Neuron (in vitro differentiated cells): ENCODE results near the gene NETO2.
"Not testable (repeated sequence)": the region's sequence is repeated elsewhere in the genome, so short reads cannot be mapped to it uniquely, and the experiment has no call there.

Source experiments
- H2AFZ ChIP-seq: one replicate; pipeline ENCODE4 v1.6.1; 2013; ENCODE audit warnings: low read depth, mild to moderate bottlenecking, inconsistent platforms, low read length, moderate library complexity
- H3K27me3 ChIP-seq: one replicate; pipeline ENCODE4 v1.6.1; 2013; ENCODE audit warnings: low read length; ENCODE audit not compliant: insufficient read depth
- H3K36me3 ChIP-seq: one replicate; pipeline ENCODE4 v1.6.1; 2013; ENCODE audit warnings: low read length; ENCODE audit not compliant: insufficient read depth
- H3K4me1 ChIP-seq: one replicate; pipeline ENCODE4 v1.6.1; 2013; ENCODE audit warnings: low read length; ENCODE audit not compliant: insufficient read depth
- H3K4me3 ChIP-seq: 2 replicates; pipeline ENCODE4 v1.5.1; 2013; ENCODE audit warnings: mild to moderate bottlenecking, low read length, moderate library complexity
- H3K9me3 ChIP-seq: one replicate; pipeline ENCODE4 v1.6.1; 2013; ENCODE audit warnings: low read length

NETO2 gene

DNA sequence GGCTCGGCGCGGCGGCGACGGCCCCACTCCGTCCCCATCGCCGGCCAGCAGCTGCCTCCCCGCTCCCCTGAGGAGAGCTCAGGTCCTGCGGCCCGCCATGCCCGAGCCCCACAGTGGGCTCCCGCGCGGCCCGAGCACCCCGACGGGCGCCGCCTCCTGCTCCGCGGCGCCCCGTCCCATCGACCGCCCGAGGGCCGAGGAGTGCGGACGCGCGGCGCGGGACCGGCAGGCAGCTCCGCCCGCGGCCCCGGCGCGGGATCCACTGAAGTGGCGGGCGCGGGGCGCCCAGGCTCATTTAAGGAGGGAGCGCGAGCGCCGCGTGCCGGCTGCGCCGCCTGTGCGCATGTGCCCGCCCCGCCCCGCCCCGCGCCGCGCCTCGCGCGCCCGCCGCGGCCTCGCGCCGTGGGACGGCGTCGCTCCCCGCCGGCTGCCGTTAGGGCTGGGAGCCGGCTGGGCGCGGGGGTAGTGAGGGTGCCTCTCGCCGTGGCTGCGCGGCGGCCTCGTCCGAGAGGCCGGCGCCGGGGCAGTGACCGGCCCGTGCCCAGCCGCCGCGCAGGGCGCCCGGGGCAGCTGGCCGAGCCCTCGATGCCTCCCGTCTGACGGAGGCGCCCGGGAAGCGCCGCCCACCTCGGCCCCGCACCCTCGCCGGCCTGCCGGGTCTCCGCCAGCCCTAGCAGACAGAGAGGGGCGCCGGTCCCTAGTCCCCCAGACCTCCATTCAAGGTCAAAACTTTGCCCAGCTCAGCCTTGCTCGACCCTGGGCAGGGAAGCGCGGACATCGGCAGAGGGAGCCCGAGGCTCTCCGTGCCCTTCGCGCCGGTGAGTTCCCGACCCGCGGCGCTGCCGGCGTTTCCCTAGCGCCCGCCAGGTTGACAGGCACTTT, at the start of gene NETO2:
NETO2 (minus strand) TSS at position 269 of the 882 bp plus-strand sequence. CDS start 333 bp downstream, outside the sequence.
- Histone ChIP-seq H3K27me3 (no peaks in the 10 kb centered on the region), H3K9me3 (no peaks in the 10 kb centered on the region), H2AFZ (peak within 1 kb of the TSS; percentile 64), H3K4me3 (peak within 1 kb of the TSS; percentile 62), H3K36me3 (no peaks in the 10 kb centered on the region), H3K4me1 (peaks cover 31% of the 10 kb centered on the region)

DNA sequence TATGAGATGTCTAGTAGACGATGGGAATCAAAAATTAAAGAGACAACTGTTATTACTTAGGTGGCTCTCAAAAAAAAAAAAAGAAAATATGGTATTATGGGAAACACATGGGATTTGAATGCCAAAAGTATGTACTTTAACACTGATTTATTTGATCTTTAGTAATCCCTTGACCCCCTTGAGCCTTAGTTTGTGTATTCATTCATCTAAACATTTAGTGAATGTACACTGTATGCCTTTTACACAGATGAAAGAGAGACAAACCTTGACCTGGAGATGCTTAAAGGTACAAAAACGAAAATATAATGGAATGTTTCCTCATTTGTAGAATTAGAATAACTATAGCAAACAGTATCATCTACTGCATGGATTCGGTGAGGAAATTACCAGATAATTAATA, 38.6 kb upstream of the NETO2 start:
- H3K9me3 ChIP-seq: no peaks in the 10 kb centered on the region

DNA sequence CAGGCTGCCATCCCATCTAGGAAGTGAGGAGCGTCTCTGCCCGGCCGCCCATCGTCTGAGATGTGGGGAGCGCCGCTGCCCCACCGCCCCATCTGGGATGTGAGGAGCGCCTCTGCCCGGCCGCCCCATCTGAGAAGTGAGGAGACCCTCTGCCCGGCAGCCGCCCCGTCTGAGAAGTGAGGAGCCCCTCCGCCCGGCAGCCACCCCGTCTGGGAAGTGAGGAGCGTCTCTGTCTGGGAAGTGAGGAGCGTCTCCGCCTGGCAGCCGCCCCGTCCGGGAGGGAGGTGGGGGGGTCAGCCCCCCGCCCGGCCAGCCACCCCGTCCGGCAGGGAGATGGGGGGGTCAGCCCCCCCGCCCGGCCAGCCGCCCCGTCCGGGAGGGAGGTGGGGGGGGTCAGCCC, 37.3 kb upstream of the NETO2 start:
- not testable (repeated sequence) for H2AFZ ChIP-seq, H3K36me3 ChIP-seq, H3K9me3 ChIP-seq, H3K4me3 ChIP-seq, H3K27me3 ChIP-seq, H3K4me1 ChIP-seq

More for the DNA sequence above, 38.6 kb upstream of the NETO2 start:
- no peaks in the 10 kb centered on the region for H3K4me1 ChIP-seq
- no peak overlapping the region for H3K4me3 ChIP-seq
- no peaks in the 10 kb centered on the region for H3K27me3 ChIP-seq
- H2AFZ ChIP-seq: no peak overlapping the region
- no peaks in the 10 kb centered on the region for H3K36me3 ChIP-seq

DNA sequence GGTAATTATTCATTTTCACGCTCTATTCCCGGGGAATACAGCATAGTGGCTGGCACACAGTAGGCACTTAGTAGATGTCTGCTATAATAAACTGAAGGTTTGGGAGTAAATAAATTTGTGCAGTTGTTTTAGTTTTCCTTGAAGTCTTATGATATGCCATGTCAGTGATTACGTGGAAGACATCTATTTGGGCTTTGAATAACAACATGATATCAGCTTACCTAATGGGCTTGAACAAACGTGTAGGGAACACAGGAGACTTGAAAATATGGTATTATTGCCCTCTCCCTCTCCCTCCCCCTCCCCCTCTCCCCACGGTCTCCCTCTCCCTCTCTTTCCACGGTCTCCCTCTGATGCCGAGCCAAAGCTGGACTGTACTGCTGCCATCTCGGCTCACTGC, 36.3 kb upstream of the NETO2 start:
- no peaks in the 10 kb centered on the region for H3K9me3 ChIP-seq
- no peaks in the 10 kb centered on the region for H3K27me3 ChIP-seq
- no peak overlapping the region for H3K4me3 ChIP-seq
- no peaks in the 10 kb centered on the region for H3K36me3 ChIP-seq
- no peaks in the 10 kb centered on the region for H3K4me1 ChIP-seq
- no peak overlapping the region for H2AFZ ChIP-seq

- H2AFZ ChIP-seq: no peak overlapping the region
- H3K36me3 ChIP-seq: no peaks in the 10 kb centered on the region
- H3K4me1 ChIP-seq: no peaks in the 10 kb centered on the region
- H3K9me3 ChIP-seq: no peaks in the 10 kb centered on the region
- H3K27me3 ChIP-seq: no peaks in the 10 kb centered on the region
- H3K4me3 ChIP-seq: no peak overlapping the region
These were observed 31.4 kb upstream of the NETO2 start for GRCh38 chr16:47175152-47175551.

- Histone ChIP-seq H2AFZ (no peak overlapping the region), H3K9me3 (peaks cover 1% of the 10 kb centered on the region), H3K36me3 (peaks cover 4% of the 10 kb centered on the region), H3K27me3 (no peaks in the 10 kb centered on the region), H3K4me1 (no peaks in the 10 kb centered on the region), H3K4me3 (no peak overlapping the region)
These were observed 19.1 kb upstream of the NETO2 start for GRCh38 chr16:47162670-47163420.

DNA sequence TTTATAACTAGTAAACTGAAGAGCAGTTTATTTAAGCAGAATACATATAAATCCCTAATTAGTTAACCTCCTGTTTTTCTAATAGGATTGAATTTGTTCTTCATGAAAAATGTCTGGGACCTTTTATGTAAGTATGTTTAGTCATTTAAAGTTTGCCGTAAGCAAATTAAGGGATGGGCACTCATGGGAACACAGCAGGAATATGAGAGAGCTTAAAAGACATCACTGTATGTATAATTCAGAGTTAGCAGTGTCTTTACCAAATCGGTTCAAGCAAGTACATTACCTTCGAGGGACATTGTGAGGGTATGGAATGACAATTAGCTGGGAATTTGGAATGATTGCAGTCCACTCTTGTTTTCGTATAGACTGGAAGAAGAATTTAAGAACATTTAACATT, 17.7 kb upstream of the NETO2 start:
- Histone ChIP-seq H3K27me3 (no peaks in the 10 kb centered on the region), H3K36me3 (peaks cover 4% of the 10 kb centered on the region)

GRCh38 chr16:47160422-47160821, 16.7 kb upstream of the NETO2 start:
- H2AFZ ChIP-seq: no peak overlapping the region
- H3K4me1 ChIP-seq: no peaks in the 10 kb centered on the region
- no peaks in the 10 kb centered on the region for H3K27me3 ChIP-seq
- H3K9me3 ChIP-seq: peaks cover 3% of the 10 kb centered on the region
- no peak overlapping the region for H3K4me3 ChIP-seq
- H3K36me3 ChIP-seq: peaks cover 4% of the 10 kb centered on the region

More for the DNA sequence above, 17.7 kb upstream of the NETO2 start:
- Histone ChIP-seq H2AFZ (no peak overlapping the region), H3K4me3 (no peak overlapping the region), H3K9me3 (peaks cover 3% of the 10 kb centered on the region), H3K4me1 (no peaks in the 10 kb centered on the region)

DNA sequence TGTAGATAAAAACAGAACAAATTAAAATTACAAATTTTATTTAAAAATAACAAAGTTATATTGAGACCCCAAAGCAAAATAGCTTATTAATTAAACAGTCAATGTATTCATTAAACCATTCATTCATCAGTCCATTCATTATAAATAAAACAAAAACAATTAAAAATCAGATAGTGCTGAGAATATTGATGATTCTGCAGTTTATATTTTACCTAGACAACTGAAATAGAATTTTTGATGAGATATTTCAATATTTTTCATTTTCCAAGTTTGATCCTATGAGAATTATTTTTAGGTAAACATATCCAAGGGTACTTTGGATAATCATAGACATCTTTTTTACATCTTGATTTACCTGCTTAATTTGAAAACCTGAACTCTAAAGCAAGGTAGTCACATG, 15.2 kb upstream of the NETO2 start:
- Histone ChIP-seq H2AFZ (no peak overlapping the region), H3K9me3 (peaks cover 3% of the 10 kb centered on the region), H3K27me3 (no peaks in the 10 kb centered on the region)

GRCh38 chr16:47156680-47157215, 13.0 kb upstream of the NETO2 start:
- Histone ChIP-seq H3K36me3 (peaks cover 8% of the 10 kb centered on the region), H2AFZ (no peak overlapping the region), H3K4me3 (no peak overlapping the region), H3K27me3 (no peaks in the 10 kb centered on the region), H3K9me3 (peaks cover 7% of the 10 kb centered on the region), H3K4me1 (no peaks in the 10 kb centered on the region)

More for the DNA sequence above, 15.2 kb upstream of the NETO2 start:
- H3K4me1 ChIP-seq: no peaks in the 10 kb centered on the region
- no peak overlapping the region for H3K4me3 ChIP-seq
- H3K36me3 ChIP-seq: peaks cover 4% of the 10 kb centered on the region

DNA sequence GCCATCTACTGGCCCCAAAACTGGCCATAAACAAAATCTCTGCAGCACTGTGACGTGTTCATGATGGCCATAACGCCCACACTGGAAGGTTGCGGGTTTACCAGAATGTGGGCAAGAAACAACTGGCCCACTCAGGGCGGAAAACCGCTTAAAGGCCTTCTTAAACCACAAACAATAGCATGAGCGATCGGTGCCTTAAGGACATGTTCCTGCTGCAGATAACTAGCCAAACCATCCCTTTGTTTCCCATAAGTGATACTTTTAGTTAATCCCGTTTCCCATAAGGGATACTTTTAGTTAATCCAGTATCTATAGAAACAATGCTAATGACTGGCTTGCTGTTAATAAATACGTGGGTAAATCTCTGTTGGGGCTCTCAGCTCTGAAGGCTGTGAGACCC, 8.8 kb upstream of the NETO2 start:
- H3K9me3 ChIP-seq, H3K4me1 ChIP-seq, H3K36me3 ChIP-seq, H3K27me3 ChIP-seq, H2AFZ ChIP-seq, H3K4me3 ChIP-seq: not testable (repeated sequence)

DNA sequence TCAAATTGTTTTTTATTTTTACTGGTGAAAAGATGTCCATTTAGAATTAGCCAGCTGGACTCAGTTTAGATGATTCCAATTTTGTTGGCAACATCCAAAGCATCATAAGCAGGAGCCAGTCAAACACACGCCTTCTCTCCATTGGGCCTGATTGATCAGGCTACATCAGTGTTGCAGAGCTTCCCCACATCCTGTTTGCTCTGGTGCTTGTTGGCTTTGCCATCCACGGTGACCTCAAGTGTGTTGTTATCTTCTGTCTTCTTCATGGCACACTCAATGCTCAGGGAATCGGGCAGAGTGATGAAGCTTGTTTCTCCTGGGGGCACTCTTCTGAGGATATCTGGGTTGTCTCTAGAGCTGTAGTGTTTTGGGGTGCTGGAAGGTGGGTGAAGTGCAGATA, 6.3 kb upstream of the NETO2 start:
- Histone ChIP-seq H3K4me3 (no peak overlapping the region), H3K36me3 (peaks cover 5% of the 10 kb centered on the region), H2AFZ (no peak overlapping the region), H3K9me3 (peaks cover 6% of the 10 kb centered on the region), H3K4me1 (no peaks in the 10 kb centered on the region), H3K27me3 (no peaks in the 10 kb centered on the region)

GRCh38 chr16:47144559-47144877, 773 bp upstream of the NETO2 start:
- H3K4me3 ChIP-seq: peak overlapping the region; percentile 62
- no peaks in the 10 kb centered on the region for H3K36me3 ChIP-seq
- H3K9me3 ChIP-seq: no peaks in the 10 kb centered on the region
- peaks cover 25% of the 10 kb centered on the region for H3K4me1 ChIP-seq
- no peaks in the 10 kb centered on the region for H3K27me3 ChIP-seq
- H2AFZ ChIP-seq: peak overlapping the region; percentile 64
